NCI-H2196 treated with DMSO at 0.1 percent for 48 hours (cell line): ENCODE results near the gene EVX1.

Source experiments
- DNase-seq: peaks from one replicate; lab custom pipeline; 2025; ENCODE audit not compliant: unreplicated experiment; lab: John Stamatoyannopoulos, UW

Gene EVX1

DNA sequence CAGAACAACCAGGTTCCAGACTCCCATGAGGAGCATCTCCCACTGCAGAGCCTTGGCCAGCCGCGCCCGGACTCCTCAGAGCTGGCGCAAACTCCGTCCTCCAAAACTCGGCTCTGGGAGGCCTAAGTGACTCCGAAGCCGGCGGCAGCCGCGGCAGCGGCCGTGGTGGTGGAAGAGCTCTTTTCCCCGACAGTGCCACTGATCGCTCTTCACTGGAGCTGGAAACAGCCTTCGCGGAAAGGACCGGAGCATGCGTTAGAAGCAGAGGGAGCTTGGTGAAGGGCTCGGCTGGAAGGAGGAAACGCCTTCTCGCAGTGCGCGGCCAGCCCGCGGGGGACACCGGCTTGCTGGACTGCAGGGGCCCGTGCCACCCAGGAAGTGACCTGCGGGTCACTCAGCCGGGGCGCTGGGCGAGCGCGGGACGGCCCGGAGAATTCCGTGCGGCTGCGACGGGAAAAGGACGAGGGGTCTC is 37.7 kb upstream of the EVX1 start:
- no peak for DNase-seq

DNA sequence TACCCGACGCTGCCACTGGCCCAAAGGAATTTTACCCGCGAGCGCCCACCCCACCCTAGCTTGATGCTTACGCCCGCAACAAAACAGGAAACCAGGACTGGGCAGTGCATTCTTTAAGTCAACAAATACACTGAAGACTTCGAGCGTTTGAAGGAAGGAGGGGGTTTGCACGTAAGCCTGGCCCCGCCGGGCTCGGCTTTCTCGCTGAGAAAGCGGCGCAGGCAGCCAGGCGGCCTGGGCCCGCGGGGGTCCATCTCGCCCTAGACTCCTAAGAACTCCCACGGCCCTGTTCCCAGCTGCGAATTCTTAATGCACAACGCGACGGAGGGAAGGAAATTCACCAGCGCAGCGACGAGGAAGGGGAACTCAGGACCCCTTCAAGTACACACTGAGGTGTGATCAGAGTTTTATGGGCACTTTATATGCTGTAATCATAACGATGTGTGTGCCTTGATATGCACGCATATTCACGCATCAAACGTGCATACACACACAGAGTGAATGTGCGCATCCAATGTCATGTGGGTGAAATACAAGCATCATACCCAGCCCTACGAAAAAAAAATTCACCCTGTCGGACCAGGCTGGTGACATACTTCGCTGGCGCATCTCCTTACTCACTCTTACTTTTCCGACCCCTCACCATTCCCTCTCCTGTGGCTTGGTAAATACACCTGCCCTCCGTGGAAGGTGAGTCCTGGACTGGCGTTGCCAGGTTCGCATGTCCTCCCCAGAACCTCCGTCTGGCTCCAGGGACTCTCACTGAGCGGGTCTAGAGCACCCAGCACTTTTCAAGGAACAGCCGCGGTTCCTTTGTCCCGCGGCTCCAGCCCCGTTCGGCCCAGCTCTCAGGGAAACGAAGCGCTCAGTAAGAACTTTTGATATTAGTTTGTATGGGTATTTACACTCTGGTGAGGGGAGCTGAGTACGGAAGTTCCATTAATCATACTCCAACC is 37.0 kb upstream of the EVX1 start:
- no peak for DNase-seq

DNA sequence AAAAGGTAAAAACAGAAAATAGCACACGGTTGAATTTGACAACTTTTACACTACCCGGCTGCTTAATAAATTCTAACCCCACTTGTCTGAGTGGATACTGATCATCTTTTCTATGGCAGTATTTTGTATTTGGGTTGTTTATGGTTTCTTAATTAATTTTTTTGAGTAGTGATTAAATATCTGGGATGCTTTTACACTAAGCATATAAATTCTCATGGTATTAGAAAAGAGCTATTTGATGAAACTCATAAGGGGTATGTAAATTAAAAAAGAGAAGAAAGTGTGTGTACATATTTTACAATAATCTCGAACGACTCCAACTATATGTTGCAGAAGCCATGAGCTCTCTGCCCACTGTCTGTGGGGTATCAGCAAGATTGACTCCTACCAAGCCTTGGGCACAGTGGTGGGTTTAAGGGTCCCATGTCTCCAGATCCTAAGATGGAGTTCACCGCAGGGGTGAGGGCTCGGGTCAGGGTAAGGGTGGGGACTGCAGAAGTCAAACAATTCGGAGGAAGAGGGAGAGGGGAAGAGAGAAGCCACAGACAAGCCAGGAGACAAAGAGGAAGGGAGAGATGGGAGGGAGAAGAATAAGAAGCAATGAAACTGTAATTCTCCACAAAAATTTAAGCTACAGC is 35.1 kb upstream of the EVX1 start:
- DNase-seq = no peak

DNA sequence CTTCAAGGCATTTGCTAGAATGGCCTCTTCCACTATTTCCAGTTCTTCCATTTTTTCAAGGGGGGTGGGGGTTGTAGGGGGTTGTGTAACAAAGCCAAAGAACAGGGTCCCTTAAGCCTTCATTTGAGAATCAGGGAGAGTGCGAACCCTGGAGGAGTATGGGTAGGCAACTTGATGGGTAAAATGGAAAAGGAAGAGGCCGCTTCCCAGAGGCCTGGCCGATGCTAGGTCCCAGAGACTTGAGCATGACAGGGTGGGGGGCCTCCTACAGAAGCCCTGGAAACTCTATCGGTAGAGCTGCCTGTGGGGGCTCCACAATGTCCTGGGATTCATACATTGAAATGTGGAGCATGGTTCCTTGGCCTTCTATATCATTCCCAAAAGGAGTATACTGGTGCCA is 33.6 kb upstream of the EVX1 start:
- DNase-seq = no peak

DNA sequence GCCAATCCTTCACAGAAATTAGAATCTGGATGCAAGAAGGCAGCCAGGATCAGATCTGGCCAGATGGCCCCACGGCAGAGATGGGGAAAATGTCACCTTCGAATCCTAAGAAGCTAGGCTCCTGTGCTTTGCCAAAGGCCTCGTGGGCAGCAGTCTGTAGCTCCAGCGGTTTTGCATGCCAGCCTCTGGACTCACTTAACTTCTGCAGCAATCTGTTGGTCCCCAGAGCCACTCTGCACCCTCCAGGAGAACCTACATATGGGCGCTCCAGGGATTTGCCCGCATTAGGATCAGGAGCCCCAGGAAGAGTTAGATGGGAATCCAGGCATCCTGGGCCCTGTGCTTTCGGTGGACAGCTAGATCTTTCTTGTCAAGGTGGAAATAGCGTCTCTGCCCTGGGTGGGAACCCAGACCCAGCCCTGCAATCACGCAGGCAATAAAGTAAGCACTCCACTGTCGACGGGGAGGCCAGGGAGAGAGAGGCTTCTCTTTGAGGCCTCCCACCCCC is 32.6 kb upstream of the EVX1 start:
- no peak for DNase-seq

DNA sequence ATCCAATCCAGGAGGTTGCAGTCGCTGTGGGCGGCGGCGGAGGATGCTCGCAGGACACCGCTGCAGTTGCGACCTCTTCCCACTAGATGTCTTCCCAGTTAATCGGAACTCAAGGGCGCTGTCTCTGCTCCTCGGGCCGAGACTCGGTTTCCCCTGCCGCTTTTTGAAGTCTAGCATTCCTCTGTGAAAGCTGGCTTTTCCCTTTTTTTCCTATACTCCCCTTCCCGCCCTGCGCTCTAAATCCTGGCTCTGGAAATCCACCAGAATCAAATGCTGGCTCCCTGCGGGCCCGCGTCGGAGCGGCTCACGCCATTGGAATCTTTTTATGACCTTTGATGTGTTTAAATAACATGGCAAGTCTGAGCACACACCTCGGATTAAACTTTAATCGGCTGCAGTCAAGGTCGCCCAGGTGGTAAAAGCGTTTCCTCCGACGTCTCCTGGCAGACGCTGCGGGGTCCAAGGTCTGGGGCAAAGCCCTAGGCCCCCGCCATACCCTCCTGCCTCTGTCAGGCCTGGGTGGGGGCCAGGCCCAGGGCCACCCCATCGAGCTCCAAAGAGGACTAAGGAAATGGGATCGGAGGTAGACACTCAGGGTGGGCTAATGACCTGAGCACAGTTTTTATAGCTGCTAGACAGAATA is 32.0 kb upstream of the EVX1 start:
- DNase-seq = no peak

DNA sequence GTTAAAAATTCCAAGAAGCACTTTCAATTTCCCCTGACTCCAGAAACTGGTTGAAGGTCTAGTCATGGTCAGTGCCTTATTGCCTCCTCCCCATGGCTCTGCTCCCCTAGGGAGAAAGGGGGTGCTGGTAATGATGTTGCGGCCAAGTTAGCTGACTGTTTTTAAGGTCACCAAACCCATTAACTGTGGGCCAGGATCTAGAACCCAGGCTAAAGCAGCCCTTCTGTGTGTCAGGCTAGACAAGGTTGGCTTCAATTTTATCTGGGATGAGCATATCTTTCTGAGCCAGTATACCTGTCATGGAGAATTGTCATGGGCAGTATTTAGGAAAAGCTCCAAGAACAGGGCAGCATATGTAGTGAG is 31.5 kb upstream of the EVX1 start:
- no peak for DNase-seq

DNA sequence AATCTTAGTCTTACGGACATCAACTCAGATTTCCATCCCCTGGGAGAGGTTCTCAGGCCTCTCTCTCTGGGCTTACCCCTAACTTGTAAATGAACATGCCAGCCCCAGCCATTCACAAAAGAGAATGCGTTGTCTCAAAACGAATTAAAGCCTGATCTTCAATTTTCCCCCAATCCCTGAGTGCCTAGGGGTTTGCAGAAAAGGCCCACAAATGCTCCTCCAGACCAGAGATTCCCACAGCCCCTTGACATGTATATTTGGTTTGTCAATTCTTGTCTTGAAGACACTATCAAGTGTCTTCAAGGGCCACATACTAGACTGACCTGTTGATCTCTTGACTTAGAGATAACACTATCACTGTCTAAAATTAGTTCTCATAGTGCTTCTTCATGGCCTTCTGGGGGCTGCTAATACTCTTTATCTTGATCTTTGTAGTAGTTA is 30.8 kb upstream of the EVX1 start:
- no peak for DNase-seq

DNA sequence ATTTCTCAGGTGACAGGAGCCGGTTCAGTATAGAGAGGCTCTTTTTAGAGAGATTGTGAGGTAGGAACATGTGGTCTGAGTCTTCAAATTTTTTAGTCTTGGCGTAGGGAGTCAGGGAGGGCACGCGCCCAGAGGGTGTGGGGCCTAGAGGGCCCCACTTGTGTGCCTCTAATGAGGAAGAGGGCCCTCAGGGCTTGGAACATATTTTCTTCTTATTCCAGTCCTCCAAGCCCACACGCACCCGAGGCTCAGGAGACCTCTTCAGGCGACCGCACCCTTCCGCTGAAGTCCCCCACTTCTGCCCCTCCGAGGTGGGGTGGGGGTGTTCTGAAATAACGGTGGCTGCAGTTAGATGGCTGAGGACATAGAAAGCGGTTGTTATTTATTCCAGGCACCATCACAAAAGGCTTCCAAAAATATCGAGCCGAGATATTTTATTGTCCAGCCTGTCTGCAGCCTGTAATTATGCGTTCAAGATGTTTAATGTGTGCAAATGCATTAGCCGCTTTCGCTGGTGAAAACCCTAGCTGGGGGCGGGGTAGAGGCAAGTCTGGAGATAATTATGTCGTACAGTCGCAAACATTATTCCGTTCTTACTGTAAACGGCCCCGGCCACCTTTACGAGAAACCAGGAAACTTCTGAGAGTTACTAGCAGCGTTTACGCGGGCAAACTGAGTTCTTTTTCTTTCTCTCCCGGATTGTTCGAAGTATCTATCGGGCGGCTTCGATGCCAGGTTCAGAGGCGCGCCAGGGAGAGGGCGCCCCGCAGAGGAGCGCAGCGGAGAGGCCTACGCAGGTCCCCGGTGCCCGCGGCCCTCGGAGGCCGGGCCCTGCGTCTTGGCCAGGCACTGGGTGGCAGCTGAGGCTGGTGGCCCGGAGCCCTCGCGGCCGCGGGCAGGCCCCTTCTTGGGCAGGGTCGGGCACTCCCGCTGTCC is 29.8 kb upstream of the EVX1 start:
- DNase-seq = no peak

DNA sequence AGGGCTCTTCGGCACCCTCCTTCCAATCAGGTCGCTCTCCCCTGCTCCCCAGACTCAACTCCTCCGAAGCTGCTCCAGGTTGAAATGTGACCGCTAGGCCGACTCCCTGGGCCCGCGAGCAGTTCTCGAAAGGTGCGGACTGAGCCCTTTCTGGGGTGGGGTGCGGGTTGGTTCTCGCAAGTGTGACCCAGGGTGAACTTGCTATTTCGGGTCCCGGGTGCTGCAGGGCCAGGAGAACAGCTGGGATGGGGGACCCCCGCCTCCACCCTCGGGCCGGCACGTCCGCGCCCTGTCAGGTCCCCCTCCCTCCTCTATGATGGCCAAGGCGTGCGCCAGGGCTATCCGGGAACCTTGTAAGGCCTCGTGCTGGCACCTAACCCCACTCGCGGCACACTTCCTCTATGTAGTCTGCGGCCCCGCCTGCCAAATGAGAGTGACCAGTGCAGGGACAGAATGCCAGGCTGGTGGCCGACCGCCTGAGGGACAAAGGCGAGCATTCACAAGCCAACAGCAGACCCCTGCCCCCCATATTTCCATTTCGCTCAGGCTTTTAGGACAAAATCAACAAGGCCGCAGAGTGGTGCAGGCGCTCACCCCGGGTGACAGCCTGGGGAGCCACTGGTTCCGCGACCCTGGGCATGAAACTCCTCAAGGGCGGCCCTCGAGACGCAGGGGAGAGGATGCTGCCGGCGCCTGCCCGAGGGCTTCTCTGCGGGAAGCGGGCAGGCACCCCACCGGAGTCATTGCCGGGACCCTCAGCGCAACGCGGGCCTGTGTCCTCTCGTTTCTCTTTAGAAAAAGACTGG is 29.0 kb upstream of the EVX1 start:
- DNase-seq = no peak

DNA sequence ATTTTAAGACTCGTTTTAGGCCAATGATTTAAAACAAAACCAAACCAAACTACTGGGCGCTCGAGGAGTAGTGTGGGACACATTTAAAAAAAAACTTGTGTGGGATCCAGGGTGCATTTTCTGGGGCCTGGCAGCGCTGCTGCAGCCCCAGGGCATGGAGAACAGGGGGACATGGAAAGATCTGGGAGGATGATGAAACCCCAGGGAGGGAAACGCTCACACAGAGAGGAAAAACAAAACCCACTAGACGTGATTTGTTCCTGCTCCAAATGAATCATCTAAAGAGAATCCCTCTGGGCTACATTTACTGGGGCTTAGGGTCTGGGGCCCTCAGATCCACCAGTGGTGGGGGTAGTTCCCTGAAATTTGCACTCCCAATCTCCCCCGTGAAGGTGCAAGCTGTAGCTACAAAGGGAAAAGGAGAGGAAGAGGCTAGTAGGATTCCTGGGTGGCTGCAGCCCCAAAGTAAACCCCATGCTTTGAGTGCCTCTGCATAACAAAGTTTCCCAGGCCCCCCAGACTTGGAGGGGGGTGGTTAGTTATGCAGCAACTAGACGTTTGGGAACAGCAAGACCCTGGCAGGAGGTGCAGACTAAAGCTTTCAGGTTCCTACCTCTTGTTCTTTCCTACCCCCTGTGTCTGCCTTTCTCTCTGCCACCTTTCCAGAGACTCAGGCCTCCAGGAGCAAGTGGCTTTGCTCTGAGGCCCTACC is 28.2 kb upstream of the EVX1 start:
- no peak for DNase-seq

DNA sequence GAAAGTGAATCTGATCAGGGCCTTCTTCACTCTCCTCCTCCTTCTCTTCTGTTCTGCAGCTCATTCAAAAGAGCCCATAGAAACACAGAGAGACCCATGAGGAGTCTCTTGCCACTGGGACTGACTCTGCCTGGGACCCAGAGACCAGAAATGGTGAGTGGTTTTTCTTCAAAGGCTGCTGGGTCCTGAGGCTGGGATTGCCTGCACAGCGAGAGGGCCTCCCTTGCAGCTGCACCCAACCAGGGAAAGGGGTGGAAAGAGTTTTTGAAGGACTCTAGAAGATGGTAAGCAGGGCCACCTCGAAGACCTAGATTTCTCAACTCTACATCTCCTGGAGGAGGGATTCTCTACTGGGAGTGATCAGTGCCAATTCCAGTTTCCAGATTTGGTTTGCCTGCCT is 27.2 kb upstream of the EVX1 start:
- no peak for DNase-seq

DNA sequence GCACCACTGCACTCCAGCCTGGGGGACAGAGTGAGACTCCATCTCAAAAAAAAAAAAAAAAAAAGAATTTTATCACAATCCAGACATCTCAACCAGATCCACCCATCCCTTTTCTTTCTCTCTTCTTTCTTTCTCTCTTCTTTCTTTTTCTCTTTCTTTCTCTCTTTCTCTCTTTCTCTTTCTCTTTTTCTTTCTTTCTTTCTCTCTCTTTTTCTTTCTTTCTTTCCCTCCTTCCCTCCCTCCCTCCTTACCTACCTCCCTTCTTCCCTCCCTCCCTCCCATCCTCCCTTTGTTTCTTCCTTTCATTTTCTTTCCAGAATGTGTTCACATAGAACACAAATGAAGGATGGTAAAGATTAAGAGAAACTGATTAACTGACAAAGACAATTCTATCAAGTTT is 24.7 kb upstream of the EVX1 start:
- DNase-seq = no peak

DNA sequence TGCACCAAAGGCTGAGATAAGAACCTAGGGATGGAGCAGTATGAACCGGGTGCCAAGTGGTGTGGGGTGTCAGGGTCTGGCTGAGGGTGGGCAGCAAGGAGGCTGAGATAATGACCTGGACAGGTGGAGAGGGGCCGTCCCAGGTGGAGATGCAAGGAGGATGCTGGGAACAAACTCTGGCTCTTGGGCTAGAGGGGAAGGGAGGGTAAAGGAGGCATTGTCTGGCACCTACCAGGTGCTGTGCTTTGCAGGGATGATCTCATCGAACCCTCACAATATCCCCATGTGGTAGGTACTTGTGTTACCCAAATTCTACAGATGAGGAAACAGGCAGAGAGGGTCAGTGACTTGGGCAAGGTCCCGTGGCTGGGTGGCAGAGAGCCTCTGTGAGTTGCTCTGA is 22.8 kb upstream of the EVX1 start:
- no peak for DNase-seq

DNA sequence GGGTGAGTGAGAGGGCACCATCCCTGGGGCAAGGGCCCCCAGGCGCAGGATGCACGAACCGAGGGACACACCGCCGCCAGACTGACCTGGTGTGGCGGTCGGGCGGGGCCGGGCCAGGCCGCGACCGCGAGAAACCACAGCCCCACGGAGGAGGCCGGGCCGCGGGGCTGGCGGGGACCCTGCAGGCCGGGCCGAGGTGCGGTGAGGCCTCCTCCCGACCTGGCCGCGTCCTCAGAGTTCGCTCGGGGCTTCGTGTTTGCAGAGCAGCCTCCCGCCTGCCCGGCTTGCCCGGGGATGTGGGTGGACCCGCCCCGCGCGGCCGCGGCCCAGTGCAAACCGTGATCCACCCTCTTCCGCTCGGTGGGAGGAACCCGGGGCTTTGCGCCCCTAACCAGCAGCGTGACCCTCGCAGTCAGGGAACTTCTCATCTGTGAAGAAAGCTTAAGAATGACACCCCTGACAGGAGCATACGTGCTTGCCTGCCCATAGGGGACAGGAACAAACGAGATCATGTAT is 22.1 kb upstream of the EVX1 start:
- no peak for DNase-seq

DNA sequence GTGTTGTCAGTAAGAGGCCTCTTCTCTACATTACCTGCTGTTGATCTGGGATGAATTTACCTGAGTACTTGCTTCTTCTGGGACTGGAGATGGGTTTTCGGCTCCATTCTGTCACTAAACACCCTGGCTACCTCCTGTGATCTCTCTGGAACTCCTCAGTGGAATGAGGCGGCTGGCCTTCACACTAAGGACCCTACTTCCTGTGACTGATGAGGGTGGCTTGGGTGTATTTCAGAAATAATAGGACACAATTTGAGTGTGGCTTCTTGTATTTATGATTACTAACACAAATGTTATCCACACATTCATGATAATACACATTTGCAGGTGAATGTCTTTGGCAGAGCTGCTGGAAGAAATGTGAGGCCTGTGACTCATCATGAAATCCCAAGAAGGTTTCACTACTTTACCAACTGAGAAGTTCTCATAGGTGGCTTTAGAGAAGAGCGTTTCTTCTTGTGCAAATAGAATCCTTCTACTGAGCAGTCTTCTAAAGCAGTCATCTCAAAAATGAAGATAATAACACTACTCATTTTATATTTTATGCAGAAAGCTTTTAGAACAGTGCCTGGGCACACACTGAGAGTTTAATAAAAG is 21.3 kb upstream of the EVX1 start:
- no peak for DNase-seq

DNA sequence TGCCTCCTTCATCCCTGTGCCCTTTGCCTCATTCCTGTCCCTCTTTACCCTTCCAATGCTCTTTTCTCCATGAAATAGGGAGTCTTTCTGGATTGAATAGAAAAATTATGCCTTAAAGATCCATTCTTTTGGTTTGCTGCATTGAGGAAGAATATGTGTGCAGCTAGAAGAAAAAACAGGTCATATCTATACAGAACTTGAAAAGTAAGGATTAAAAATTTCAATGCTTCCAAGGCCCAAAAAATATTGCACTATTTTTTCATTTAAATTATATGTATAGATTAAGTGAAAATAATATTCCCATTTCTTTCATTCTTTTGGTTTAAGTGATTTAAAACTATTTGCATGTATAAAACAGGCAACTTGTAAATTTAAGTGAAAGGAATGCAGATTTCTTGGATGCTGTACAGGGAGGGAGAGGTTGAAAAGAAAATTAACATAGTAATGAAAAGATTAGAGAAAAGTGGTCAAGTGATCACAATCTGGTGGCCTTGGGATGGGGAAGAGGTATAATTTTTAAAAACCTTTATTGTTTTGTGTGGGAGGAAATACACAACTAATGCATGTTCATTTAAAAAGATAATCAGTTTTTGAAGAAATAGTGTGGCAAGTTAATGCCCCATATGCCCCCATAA is 18.5 kb upstream of the EVX1 start:
- no peak for DNase-seq
